ENCODE results near the gene SYNPR.
A peak's percentile ranks its signal among the peaks of the same experiment; 100 is the strongest.

Gene SYNPR

DNA sequence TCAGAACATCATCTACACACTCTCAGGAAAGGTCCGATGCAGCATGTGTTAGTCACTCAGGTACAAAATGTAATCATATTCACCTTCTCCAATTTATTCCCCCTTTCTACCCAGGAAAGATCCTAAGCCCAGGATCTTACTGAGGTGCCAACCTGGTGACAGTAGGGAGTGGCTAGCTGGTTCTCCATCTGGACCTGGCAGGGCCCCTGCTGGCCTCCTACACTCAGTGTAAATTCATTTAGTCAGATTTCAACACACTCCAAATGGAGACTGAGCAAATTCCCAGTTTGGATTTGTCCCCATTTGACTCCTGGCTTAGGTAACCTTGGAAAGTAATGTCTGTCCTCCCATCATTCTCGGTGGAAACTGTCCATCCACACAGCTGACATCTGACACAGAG is 47.3 kb downstream of the SYNPR start:
- no peak overlapping the region for H3K4me3 ChIP-seq (replicated peaks in 1 of 2; ENCODE audit: low read depth in 2 of 2, low read length in 2 of 2)
- DNase-seq (ENCODE audit: low read depth in 2 of 2), result no peak

DNA sequence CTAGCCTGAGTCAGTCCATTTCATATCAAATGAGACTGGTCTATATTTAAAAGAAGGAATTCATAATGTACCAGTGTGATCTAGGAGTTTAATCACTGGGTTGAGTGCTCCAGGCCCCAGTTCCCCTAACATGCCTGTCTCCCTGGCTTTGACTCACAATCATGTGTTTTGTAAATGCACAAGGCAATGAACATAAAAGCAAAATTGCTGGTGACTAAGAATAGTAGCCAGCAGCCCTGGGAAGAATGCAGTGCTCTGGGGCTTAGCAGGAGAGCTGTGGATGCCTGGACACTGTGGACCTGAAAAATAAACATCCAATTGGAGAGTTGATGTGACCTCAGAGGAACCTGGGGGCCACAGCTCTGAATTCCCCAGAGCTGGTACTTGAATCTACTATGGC is 50.3 kb downstream of the SYNPR start:
- H3K4me3 ChIP-seq (replicated peaks in 1 of 2; ENCODE audit: low read depth in 2 of 2, low read length in 2 of 2), result no peak overlapping the region
- peak in 1 of 2 donors; percentile 68 for DNase-seq (ENCODE audit: low read depth in 2 of 2)
- TF ChIP-seq, protein P1, sequence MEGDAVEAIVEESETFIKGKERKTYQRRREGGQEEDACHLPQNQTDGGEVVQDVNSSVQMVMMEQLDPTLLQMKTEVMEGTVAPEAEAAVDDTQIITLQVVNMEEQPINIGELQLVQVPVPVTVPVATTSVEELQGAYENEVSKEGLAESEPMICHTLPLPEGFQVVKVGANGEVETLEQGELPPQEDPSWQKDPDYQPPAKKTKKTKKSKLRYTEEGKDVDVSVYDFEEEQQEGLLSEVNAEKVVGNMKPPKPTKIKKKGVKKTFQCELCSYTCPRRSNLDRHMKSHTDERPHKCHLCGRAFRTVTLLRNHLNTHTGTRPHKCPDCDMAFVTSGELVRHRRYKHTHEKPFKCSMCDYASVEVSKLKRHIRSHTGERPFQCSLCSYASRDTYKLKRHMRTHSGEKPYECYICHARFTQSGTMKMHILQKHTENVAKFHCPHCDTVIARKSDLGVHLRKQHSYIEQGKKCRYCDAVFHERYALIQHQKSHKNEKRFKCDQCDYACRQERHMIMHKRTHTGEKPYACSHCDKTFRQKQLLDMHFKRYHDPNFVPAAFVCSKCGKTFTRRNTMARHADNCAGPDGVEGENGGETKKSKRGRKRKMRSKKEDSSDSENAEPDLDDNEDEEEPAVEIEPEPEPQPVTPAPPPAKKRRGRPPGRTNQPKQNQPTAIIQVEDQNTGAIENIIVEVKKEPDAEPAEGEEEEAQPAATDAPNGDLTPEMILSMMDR (IDR thresholded peaks at IDR 0.05; ENCODE audit: low read depth, low read length), result no peak

More for the DNA sequence above, 47.3 kb downstream of the SYNPR start:
- TF ChIP-seq, protein P1 (IDR thresholded peaks at IDR 0.05; ENCODE audit: low read depth, low read length), result no peak

DNA sequence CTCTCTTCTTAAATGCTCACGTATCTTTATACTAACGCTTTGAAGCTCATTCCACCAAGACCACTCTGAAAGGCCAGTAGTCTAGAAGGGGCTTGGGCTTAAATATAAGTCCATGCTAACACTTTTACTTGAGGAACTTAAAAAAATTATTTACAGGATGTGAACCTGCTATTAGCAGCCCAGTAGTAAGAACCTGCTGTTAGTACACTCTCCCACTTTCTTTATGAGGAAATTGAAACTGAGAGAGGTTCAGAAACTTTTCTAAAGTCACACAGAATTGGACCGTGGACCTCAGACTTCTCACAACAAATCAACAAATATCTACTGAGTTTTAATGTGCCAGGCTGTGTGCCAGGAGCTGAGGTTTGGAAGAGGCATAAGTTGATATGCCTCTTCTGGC is 53.4 kb downstream of the SYNPR start:
- TF ChIP-seq, protein P1 (IDR thresholded peaks at IDR 0.05; ENCODE audit: low read depth, low read length), result no peak
- no peak for DNase-seq (ENCODE audit: low read depth in 2 of 2)
- H3K4me3 ChIP-seq (replicated peaks in 1 of 2; ENCODE audit: low read depth in 2 of 2, low read length in 2 of 2), result no peak overlapping the region

DNA sequence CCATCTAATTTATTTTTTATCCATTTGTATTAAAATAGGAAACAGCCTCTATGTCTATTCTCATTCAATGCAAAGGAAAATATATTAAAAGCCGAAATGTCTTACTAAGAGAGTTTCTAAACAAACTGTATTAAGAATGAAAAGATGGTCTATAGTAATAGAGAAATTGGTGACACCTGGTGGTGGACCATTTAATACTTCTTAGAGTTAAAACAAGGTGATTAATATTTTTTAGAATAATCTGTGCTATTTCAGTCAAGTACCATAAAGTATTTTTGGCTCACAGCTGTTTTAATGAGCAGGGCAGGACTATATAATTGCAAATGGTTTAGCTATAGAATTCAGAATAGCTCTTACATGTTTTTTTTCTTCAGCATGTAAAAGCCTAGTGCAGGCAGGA is 55.7 kb downstream of the SYNPR start:
- H3K4me3 ChIP-seq (replicated peaks in 1 of 2; ENCODE audit: low read depth in 2 of 2, low read length in 2 of 2), result no peak overlapping the region
- DNase-seq (ENCODE audit: low read depth in 2 of 2), result peak; percentile 19 to 50
- TF ChIP-seq, protein P1 (IDR thresholded peaks at IDR 0.05; ENCODE audit: low read depth, low read length), result no peak

DNA sequence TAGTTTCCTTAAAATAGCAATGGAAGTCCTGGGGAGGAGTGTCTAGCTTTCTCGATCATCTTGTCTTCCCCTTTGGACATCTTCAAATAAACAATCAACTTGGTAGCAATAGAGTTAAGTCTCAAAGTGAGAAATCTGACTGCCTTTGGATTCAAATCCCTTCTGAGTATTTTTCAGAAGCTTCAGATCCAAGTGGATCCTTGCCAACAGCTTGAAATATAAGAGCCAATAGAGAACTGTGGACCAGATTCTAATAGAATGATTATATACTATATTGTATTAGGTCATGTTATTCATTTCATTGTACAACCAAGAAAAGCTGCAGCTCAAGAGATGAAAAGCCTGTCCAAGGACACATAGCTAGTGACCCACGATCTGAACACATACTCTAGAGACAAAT is 60.2 kb downstream of the SYNPR start:
- TF ChIP-seq, protein P1 (IDR thresholded peaks at IDR 0.05; ENCODE audit: low read depth, low read length), result no peak
- no peak for DNase-seq (ENCODE audit: low read depth in 2 of 2)
- H3K4me3 ChIP-seq (replicated peaks in 1 of 2; ENCODE audit: low read depth in 2 of 2, low read length in 2 of 2), result no peak overlapping the region

DNA sequence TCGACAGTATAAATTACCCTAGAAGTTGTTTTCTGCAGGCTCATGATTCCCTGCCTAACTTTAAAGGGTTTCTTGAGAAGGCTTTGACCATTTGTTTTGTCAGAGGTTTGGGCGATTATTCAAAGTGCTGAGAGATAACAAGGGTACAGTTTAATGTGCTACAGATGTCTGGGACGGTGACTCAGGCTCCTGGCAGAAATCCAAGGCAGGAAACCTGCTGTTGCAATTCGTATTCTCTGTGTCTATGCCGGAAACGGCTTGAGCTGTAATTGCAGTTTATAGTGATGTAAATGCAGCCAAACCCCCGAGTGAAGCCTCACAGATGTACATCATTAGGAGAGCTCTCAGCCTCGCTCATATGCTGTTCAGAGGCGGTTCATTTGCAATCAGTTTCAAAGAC is 65.6 kb downstream of the SYNPR start:
- H3K4me3 ChIP-seq (replicated peaks in 1 of 2; ENCODE audit: low read depth in 2 of 2, low read length in 2 of 2), result no peak overlapping the region
- peak; percentile 98 to 99 for DNase-seq (ENCODE audit: low read depth in 2 of 2)
- TF ChIP-seq, protein P1 (IDR thresholded peaks at IDR 0.05; ENCODE audit: low read depth, low read length), result no peak

DNA sequence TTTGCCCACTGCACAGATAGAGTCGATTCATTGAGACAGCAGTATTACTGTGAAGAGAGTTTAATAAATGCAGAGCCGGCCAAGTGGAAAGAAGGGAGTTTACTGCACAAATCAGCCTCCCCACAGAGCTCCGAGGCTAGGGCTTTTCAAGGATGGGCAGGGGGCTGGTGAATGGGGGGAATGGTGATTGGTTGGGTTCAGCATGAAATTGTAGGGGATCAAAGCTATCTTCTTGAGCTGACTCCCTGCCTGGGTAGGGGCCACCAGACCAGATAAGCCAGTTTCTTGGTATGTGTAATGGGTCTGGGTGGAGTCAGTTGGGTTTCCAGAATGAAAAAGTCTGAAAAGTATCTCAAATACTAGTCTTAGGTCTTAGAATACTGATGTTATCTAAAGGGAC is 66.6 kb downstream of the SYNPR start:
- TF ChIP-seq, protein P1 (IDR thresholded peaks at IDR 0.05; ENCODE audit: low read depth, low read length), result no peak
- no peak overlapping the region for H3K4me3 ChIP-seq (replicated peaks in 1 of 2; ENCODE audit: low read depth in 2 of 2, low read length in 2 of 2)
- no peak for DNase-seq (ENCODE audit: low read depth in 2 of 2)
